Hepatocyte (in vitro differentiated cells): ENCODE data around the gene HS3ST5. TPM values are rescaled to one million over a fixed set of nuclear protein-coding genes. Genes with fewer than 3 reads are reported as not detected.

ENCODE experiments used
- DNase-seq: peaks from one replicate; pipeline ENCODE4 v3.0.0-alpha.2; 2016; ENCODE audit warnings: low spot score
- H2AFZ ChIP-seq: fragments of 200-600 bp; sonication (generic); 2 replicates; pipeline ENCODE4 v1.6.0; 2016; ENCODE audit warnings: antibody characterized with exemption, mild to moderate bottlenecking
- H3K27ac ChIP-seq: fragments of 200-600 bp; sonication (generic); 2 replicates; pipeline ENCODE4 v1.5.1; 2016; ENCODE audit warnings: mild to moderate bottlenecking
- H3K27me3 ChIP-seq: fragments of 200-600 bp; sonication (generic); 2 replicates; pipeline ENCODE4 v1.6.1; 2016
- H3K36me3 ChIP-seq: fragments of 200-600 bp; sonication (generic); replicated peaks from 2 replicates; pipeline ENCODE4 v1.5.1; 2016; ENCODE audit warnings: low read depth; ENCODE audit not compliant: insufficient read depth
- H3K4me1 ChIP-seq: fragments of 200-600 bp; sonication (generic); 2 replicates; pipeline ENCODE4 v1.5.1; 2016; ENCODE audit warnings: mild to moderate bottlenecking, moderate library complexity; ENCODE audit not compliant: insufficient read depth
- H3K4me2 ChIP-seq: fragments of 200-600 bp; sonication (generic); 2 replicates; pipeline ENCODE4 v1.6.0; 2016
- H3K4me3 ChIP-seq: fragments of 200-600 bp; sonication (generic); 2 replicates; pipeline ENCODE4 v1.5.1; 2016; ENCODE audit warnings: mild to moderate bottlenecking
- H3K79me2 ChIP-seq: fragments of 200-600 bp; sonication (generic); 2 replicates; pipeline ENCODE4 v1.6.0; 2017; ENCODE audit warnings: mild to moderate bottlenecking
- H3K9me2 ChIP-seq: fragments of 200-600 bp; sonication (generic); replicated peaks from 2 replicates; pipeline ENCODE4 v1.6.0; 2017; ENCODE audit warnings: mild to moderate bottlenecking; ENCODE audit not compliant: insufficient read depth
- H3K9me3 ChIP-seq: fragments of 200-600 bp; sonication (generic); 2 replicates; pipeline ENCODE4 v1.5.1; 2016; ENCODE audit warnings: low read depth, mild to moderate bottlenecking
- H4K20me1 ChIP-seq: fragments of 200-600 bp; sonication (generic); 2 replicates; pipeline ENCODE4 v1.6.0; 2016; ENCODE audit warnings: mild to moderate bottlenecking; ENCODE audit not compliant: insufficient read depth, poor library complexity, severe bottlenecking
- EZH2 ChIP-seq: fragments of 200-600 bp; sonication (generic); IDR thresholded peaks from 2 replicates; pipeline ENCODE4 v1.6.1; 2016; ENCODE audit warnings: antibody characterized with exemption, mild to moderate bottlenecking, borderline replicate concordance
- EZH2phosphoT487 ChIP-seq: fragments of 200-600 bp; sonication (generic); IDR thresholded peaks from one replicate; pipeline ENCODE4 v1.6.1; 2018; ENCODE audit warnings: antibody characterized with exemption, mild to moderate bottlenecking, low read depth, moderate library complexity; ENCODE audit not compliant: unreplicated experiment, severe bottlenecking
- WGBS: methylation state at CpG from one replicate; pipeline ENCODE4 v1.1.6; 2016; ENCODE audit warnings: low lambda C conversion rate; ENCODE audit errors: missing lambda C conversion rate; 5-methylcytosine and 5-hydroxymethylcytosine counted together
- polyA plus RNA-seq: library from polyadenylated mRNA; unstranded; fragments of >200 nt; fragmentation: Nextera tagmentation; extraction: Ambion mirVana; gene quantifications from 2 replicates; pipeline ENCODE4 v1.2.1, GENCODE V29; 2016
- total RNA-seq: library from RNA; depleted of rRNA; stranded (reverse); fragments of >200 nt; gene quantifications from 2 replicates; pipeline ENCODE4 v1.2.3, GENCODE V29; 2014
- TF ChIP-seq, protein P1 (sequence below): fragments of 200-600 bp; sonication (generic); IDR thresholded peaks from 2 replicates; pipeline ENCODE4 v1.5.1; 2016; ENCODE audit warnings: antibody characterized with exemption, mild to moderate bottlenecking; ENCODE audit not compliant: poor library complexity

HS3ST5 gene
- total and polyA plus RNA-seq, 2 experiments from 2014 or later = 0.73 to 1.4 TPM

DNA sequence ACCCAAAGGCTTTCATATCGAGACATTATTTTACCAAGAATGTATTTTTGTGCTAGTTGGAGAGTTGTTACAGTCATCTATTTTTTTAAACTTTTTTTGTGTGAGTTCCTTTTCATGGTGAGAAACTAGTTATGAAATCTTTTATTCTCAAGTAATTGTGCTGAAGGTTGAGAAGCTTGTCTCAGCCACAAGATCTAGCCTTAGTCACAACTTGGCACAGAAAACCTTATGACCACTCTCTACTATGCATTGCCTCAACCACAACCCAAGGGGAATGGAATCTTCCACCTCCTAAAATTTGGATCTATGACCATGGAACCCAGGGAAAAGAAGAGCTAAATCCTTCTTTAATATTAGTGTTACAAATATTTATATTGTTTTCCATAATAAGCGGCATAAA is 58.5 kb downstream of the HS3ST5 start:
- Histone ChIP-seq H3K4me1 (no peaks in the 10 kb centered on the region), H3K27ac (no peak overlapping the region), H2AFZ (no peak overlapping the region), H4K20me1 (no peaks in the 10 kb centered on the region), H3K4me3 (no peak overlapping the region), H3K27me3 (no peaks in the 10 kb centered on the region), H3K9me3 (no peaks in the 10 kb centered on the region), H3K36me3 (no peaks in the 10 kb centered on the region), H3K79me2 (no peaks in the 10 kb centered on the region), H3K9me2 (no peaks in the 10 kb centered on the region), H3K4me2 (no peak overlapping the region)
- no peak for DNase-seq
- TF ChIP-seq EZH2 (no peak), EZH2phosphoT487 (no peak)
- TF ChIP-seq, protein P1, sequence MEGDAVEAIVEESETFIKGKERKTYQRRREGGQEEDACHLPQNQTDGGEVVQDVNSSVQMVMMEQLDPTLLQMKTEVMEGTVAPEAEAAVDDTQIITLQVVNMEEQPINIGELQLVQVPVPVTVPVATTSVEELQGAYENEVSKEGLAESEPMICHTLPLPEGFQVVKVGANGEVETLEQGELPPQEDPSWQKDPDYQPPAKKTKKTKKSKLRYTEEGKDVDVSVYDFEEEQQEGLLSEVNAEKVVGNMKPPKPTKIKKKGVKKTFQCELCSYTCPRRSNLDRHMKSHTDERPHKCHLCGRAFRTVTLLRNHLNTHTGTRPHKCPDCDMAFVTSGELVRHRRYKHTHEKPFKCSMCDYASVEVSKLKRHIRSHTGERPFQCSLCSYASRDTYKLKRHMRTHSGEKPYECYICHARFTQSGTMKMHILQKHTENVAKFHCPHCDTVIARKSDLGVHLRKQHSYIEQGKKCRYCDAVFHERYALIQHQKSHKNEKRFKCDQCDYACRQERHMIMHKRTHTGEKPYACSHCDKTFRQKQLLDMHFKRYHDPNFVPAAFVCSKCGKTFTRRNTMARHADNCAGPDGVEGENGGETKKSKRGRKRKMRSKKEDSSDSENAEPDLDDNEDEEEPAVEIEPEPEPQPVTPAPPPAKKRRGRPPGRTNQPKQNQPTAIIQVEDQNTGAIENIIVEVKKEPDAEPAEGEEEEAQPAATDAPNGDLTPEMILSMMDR = no peak
- WGBS = 94% methylated on average over 2 of the region's 2 CpGs

GRCh38 chr6:114282292-114282691 is 60.5 kb downstream of the HS3ST5 start:
- no peaks in the 10 kb centered on the region for H3K27me3 ChIP-seq
- H2AFZ ChIP-seq = no peak overlapping the region
- H3K4me1 ChIP-seq = peaks cover 3% of the 10 kb centered on the region
- H3K4me3 ChIP-seq = no peak overlapping the region
- no peak overlapping the region for H3K4me2 ChIP-seq
- no peaks in the 10 kb centered on the region for H3K9me3 ChIP-seq
- H3K36me3 ChIP-seq = no peaks in the 10 kb centered on the region
- 36% methylated on average over 6 of the region's 6 CpGs for WGBS
- TF ChIP-seq EZH2phosphoT487 = no peak
- TF ChIP-seq, protein P1 = no peak
- TF ChIP-seq EZH2 = no peak
- DNase-seq = no peak
- H3K79me2 ChIP-seq = no peaks in the 10 kb centered on the region
- H4K20me1 ChIP-seq = no peaks in the 10 kb centered on the region
- H3K9me2 ChIP-seq = no peaks in the 10 kb centered on the region
- H3K27ac ChIP-seq = no peak overlapping the region

- 59% methylated on average over 3 of the region's 3 CpGs for WGBS
- no peak overlapping the region for H3K4me2 ChIP-seq
- H2AFZ ChIP-seq = no peak overlapping the region
- peaks cover 3% of the 10 kb centered on the region for H3K4me1 ChIP-seq
- H3K79me2 ChIP-seq = no peaks in the 10 kb centered on the region
- H3K27me3 ChIP-seq = no peaks in the 10 kb centered on the region
- DNase-seq = no peak
- no peaks in the 10 kb centered on the region for H3K36me3 ChIP-seq
- no peak overlapping the region for H3K4me3 ChIP-seq
- no peaks in the 10 kb centered on the region for H4K20me1 ChIP-seq
- no peaks in the 10 kb centered on the region for H3K9me2 ChIP-seq
- no peak overlapping the region for H3K27ac ChIP-seq
- H3K9me3 ChIP-seq = no peaks in the 10 kb centered on the region
- no peak for TF ChIP-seq EZH2
- TF ChIP-seq EZH2phosphoT487 = no peak
- TF ChIP-seq, protein P1 = no peak
Measured at GRCh38 chr6:114281496-114281895, 61.3 kb downstream of the HS3ST5 start.
